HG03175 (cell line): ENCODE data around the gene CDC45.

Experiments used
- ATAC-seq: cut with Tn5 transposase; IDR thresholded peaks from one replicate; pipeline ENCODE4 v1.9.1; 2021; ENCODE audit warnings: mild to moderate bottlenecking, moderate library complexity; ENCODE audit not compliant: unreplicated experiment

CDC45 gene

DNA sequence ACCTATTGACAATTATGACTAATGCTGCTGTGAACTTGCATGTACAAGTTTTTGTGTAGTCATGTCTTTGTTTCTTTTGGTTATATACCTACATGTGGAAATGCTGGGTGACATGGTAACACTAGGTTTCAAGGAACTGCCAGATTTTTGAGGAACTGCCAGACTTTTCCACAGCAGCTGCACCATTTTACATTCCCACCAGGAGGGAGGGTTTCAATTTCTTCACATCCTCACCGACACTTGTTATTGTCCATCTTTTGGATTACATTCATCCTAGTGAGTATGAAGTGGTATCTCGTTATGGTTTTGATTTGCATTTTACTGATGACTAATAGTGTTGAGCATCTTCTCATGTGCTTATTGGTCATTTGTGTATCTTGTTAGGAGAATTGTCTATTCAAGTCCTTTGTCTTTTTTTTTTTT is 31.2 kb downstream of the CDC45 start:
- no peak for ATAC-seq

DNA sequence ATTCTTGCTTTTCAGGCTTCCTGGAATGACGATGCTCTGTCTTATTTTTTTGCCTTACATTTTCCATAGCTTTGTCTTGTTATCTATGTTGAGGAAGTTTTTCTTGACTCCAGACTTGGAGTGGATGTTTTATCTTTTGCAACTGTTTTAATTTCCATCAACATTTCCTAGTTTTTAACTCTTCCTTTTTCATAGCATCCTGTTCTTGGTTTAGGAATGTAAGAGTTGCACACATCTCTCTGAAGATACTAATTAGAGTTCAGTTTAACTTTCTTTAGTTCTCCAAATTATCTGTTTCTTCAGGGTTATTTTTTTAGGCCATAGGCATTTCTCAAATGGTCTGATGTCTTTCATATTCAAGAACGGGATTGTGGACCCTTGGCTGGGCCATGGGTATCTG is 34.1 kb downstream of the CDC45 start:
- ATAC-seq = no peak

DNA sequence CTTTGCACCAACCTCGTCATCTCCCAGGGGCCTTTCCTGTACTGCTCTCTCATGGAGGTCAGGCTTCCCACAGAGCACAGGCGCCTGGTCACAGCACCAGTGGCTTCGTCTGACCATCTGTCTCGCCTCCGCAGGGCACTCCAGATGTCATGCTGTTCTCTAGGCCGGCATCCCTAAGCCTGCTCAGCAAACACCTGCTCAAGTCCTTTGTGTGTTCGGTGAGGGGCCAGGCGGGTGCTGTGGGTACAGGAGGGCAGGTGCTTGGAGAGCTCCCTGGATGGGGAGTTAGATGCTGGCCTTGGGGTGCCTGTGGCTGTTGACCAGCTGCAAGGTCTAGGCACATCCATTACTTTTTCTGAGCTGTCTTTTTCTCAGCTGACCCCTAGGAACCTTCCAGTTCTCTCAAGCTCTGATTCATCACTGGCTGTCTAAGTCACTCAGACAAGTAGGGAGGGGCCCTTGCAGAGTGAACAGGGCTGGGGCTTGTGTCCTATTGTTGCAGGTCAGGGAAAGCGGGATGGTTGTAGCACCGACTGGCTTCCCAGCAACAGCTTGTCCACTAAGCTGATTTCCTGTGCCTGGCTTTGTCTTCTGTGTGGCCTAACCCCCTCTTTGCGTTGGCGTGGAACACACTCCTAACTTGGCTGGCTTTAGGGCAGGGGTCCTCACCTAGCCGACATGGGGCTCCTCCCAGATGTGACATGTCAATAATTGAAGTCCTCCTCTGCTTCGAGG is 35.3 kb downstream of the CDC45 start:
- ATAC-seq = no peak

DNA sequence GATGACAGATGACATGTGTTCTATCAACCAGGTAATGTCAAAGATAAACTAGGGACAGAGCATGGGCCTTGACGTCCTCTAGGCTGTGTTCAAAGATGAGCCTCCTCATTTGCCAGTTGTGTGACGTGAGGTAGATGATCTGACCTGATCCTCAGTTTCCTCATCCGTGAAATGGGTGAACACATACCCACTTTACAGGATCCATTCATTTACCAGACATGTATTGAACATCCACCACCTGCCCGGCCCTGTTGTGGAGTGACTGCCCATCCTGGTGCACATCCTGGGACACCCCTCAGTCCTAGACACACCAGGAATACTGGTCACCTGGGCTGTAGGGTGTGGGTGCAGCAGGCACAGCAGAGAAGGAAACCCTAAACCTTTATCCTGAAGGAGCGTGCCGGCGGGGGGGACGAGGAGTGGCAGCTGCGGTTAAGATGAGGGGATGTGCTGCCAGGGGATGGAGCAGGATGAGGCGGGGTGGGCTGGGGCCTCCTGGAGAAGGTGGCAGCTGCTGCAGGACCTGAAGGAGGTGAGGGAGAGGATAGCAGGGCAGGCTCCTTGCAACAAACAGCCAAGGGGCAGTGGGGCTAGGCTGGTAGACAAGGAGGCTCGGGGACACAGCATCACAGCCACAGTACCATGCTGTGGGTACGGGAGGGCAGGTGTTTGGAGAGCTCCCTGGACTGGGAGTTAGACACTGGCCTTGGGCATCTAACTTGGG is 36.1 kb downstream of the CDC45 start:
- ATAC-seq = no peak

DNA sequence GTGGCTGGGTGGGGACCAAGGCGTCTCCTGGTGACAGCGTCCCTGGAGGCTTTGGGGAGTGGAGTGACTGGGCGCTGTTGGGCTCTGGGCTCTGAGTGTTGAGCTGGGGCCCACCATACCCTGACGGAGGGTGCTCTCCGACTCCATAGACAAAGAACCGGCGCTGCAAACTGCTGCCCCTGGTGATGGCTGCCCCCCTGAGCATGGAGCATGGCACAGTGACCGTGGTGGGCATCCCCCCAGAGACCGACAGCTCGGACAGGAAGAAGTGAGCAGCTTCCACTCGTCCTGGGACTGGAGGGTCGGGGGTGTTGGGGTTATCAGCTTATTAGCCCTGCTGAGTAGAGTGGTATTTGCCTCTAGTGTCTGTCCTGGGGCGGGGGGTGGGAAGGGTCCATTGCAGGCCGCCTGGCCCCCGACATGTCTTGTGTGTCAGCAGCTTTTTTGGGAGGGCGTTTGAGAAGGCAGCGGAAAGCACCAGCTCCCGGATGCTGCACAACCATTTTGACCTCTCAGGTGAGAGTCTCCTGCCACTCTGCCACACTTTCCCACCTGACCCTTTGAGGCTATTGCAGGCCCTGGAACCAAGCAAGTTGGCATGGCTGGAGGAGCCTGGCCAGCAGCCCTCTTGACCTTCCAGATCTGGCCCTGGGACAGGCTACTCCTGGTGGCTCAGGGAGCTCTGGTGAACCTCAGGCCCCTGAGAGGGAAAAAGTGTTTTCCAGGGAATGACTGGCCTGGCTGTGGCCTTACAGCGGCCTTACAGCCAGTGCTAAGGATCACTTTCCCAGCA is 36.9 kb downstream of the CDC45 start:
- no peak for ATAC-seq

DNA sequence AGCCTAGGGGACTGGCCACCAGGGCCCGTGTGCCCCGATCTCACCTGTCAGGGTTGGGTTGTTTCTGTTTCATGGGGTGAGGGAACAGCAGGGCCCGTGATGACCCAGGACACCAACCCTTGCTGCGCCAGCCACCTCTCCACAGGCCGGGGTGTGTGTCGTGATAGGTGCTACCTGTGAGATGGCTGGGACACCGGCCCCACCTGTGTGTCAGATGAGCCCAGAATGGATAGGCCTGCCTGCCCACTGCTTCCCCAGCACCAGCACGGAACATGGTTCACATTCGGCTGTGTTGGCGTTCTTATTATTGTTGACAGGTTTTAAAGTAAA is 37.4 kb downstream of the CDC45 start:
- ATAC-seq = no peak

DNA sequence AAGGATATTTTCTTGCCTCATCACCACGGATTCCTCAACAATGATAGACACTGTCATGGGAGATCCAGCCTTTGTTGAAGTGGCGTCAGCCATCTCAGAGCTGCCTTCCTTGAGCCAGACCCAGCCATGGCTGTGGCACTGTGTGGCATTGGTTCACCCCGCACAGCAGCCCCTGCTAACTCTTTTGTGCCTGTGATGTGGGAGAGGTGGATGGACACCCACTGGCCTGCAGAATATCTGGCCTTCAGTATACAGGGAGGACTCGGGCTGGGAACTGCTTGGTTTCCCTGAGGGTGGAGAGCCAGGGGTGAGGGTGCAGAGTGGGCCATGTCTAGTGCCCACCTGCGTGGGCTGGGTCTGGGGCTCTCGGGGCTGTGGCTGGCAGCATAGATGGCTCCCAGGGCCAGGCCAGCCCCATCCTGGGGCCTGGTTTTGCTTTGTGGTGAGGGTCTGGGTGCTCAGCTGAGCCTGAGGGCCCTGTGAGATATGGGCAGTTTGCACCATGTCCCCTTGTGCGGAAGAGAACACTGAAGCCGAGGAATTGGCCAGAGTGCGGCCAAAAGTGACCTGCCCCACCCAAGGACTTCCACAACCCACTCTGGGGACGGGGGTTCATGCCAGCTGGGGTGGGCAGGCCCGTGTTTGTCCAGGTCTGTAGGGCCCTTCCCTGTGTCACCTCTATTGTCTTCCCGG is 38.3 kb downstream of the CDC45 start:
- ATAC-seq = no peak

DNA sequence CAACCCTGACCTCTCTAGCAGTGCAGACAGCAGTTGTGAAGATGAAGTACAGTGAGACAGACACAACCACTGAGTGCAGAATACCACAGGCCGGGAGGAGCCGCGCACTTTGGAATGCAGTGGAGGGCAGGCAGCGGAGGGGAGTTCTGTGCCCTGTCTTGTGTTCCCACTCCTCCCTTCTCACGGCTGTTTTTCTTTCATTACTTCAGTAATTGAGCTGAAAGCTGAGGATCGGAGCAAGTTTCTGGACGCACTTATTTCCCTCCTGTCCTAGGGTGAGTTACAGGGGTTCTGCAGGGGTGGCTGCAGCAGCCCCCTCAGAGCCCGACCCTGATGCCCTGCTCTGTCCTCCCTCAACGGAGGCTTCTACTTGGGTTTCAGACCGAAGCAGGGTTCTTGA is 38.9 kb downstream of the CDC45 start:
- ATAC-seq = no peak

DNA sequence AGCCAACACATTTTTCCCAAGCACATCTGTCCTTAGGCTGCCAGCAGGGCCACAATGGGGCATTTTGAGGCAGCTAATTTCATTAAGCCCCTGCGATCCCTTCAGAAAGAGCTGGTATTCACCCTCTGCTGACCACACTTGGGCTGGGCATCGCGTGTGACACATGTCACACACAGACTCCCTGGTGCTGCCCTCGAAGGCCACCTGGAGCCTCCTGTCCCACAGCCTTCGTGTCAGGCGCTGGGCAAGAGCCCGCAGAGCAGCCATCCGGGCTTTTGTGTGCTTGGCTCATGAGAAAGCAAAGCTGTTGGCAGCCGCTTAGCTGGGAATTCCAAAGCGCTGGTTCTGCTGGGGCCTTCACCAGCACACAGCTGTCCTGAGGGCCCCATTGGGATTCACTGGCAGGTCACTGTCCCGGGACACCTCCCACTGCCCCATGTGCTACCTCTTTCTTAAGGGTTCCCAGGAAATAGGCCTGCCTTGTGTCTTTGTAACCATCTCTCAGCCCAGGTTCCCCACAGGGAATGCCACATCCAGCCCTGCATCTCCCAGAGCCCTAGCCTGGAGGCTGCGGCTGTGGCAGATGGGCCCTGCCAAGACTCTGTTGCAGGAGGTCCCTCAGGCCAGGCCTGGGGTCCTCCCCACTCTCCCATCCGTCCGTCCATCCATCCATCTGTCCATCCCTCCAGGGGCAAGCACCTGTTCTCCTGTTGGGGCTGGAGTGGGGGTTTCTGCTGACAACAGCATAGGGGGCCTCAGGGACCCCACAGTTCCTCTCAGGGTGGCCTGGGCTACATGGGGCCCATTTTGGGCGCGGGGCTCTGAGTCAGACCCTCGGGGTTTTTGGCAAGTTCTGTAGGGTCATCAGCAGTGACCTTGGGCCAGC is 39.6 kb downstream of the CDC45 start:
- no peak for ATAC-seq

DNA sequence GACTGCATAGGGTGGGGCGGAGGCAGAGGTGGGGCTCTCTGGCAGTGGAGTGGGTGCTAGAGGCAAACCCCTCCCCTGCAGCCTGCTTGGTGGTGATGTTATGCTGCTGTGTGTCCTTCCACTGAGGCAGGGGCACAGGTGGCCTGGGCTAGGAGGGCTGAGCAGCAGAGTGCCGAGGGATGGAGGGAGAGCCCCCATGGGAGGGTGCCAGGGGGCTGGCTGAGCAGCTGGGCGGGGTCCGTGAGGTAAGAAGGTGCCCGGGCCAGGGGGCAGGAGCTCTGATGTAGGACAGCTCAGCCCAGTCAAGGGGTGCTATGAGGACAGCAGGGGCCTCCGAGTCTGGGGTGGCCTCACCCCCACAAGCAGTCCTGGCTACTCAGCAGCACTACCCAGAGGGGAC is 40.3 kb downstream of the CDC45 start:
- no peak for ATAC-seq

DNA sequence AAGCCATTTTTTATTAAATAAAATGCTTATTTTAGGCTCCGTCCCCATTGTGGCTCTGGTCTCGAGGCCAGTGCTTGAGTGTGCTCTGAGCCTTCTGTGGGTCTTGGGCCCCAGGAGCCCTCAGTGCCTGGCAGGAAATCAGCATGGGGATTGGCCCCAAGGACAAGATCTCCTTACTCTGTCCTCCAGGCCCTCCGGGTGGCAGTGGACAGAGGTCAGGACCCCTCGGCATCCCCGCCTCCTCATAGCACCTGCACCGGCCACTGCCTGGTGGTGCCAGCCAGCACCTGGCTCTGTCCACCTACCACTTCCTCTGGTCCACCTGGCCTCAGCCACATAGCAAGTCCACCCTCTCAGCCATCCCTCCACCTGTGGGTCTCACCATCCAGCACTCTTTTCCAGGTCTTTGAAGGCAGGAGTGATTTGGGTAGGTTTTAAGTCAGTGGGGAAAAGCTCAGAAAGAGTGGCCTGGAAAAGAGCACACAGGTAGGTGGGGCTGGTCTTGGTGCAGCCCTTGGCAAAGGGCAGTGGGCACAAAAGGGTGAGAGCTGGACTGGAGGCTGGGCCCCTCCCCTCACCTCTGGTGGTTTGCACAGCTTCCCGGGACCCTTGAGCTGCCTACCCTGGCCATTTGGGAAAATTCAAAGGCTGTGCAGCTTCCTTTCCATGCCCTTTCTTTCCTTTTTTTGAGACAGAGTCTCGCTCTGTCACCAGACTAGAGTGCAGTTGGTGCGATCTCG is 41.0 kb downstream of the CDC45 start:
- no peak for ATAC-seq

DNA sequence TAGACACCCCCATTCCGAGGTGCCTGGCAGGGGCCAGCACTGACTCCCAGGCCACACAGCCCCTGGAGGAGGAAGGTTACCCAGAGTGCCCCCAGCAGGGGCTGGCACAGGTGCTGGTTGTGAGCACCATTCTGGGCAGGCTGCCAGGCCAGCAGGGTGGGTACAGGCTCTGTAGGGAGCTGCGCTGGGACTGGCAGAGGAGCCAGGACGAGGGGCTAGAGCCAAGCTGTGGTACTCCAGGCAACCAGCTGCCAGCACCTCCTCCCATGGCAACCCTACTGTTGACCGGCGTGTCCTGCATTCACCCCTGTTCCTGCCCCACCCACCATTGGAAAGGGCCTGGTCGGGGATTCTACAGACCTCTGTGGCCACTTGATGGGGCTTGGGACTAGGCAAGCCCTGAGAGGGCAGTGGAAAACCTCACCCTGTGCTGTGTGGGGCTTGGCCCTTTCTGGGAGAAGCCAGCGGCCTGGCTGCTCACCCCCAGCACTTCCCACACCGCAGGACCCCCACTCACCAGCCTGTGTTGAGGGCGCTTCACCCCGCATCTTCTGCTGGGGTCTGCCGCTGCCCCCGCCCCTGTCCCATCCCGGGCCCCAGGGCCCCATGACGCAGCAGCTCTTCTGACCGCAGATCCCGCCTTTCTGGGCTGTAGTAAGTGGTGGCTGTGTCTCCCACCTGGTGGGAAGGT is 42.6 kb downstream of the CDC45 start:
- ATAC-seq = no peak

DNA sequence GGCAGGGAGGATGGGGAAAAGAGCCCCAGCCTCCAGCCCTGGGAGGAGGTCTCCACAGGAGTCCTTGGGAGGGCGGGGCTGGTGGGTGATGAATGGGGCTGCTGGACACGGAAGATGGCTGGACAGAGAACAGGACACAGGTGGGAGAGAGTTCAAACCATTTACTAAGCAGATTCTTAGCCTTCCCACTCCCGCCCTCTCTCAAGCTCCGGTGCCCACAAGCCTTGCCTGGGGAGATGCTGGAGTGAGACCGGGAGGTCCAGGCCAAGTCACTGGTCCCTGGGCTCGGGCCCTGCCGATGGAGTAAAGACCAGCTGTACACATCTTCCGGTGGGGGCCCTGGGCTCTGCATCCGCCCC is 43.1 kb downstream of the CDC45 start:
- ATAC-seq = no peak

DNA sequence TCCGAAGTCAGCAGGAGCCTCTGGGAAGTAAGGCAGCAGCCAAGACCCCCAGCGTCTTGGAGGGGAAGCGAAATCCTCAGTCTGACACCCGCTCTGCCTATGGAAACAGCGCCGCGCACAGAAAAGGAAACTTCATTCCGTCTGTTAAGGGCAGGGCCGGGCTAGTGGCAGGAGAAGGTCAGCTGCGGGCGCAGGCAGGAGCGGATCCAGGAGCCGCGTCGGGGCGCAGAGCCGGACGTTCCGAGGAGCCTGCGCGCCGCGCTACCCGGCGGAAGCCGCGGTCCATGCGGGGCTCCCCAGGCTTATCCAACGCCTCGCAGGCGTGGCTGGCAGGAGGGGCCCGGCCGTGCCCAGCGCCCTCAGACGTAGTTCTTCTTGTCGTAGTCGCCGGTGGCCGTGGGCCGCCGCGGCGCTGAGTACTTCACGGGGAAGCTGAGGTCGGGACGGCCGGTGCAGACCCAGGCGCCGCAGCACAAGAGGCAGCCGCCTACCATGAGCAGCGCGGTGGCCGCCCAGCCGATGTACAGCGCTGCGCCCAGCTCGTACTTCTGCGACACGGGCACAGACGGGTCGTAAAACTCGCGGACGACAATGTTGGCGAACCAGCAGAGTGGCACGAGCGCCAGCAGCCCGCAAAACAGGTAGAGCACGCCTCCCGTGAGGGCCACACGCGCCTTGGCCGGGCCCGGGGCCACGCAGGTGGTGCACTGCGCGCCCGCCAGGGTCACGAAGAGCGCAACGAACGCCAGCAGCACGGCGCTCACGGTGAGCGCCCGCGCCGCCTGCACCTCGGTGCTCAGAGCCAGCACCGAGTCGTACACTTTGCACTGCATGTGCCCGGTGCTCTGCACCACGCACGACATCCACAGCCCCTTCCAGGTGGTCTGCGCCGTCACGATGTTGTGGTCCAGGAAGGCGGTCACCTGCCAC is 43.8 kb downstream of the CDC45 start:
- ATAC-seq = no peak

DNA sequence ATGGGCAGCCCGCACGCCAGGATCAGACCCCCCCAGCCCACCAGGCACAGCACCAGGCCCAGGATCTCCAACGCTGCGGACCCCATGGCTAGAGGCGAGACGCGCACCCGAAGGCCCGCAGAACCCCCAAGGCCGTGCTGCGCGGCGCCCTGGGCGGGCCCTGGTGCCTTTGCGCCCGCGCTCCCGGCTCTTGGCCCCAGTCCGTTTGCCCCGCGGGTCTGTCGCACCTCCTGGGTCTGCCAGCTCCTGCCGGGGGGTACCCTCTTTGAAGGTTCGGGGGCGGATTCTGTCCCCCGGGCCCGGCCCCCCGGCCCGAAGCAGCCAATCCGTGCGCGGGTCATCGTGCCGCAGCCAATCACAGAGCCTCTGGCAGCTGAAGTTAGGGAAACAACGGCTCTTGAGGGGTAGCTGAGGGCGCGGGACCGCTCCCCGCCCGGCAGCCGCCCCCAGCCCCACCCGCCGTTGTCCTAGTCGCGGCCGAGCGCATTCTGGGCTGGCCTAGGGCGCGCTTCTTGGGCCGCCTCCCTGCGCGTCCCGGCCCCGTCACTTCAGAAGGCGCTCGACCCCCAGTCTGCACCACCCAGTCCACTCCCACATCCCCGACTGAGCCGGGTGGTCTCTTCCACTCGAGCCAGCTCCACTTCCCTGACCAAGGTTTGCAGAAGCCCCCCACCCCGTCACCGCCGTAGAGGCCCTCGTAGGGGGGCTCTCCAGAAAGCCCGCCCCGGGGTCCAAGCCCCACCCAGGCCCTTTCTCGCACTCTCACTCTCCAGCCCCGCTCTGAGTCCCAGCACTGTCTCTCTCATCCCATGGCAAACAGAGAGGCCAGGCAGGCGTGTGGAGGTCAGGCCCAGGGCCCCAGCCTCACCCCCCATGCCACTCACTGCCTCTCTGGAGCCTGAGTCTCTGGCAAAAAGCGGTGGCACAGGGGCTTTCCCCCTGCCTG is 44.7 kb downstream of the CDC45 start, which contains the start of gene CLDN5:
CLDN5 (minus strand) TSS at position 241 of the 946 bp plus-strand sequence; CDS start at position 86, 155 bp downstream.
- no peak for ATAC-seq

DNA sequence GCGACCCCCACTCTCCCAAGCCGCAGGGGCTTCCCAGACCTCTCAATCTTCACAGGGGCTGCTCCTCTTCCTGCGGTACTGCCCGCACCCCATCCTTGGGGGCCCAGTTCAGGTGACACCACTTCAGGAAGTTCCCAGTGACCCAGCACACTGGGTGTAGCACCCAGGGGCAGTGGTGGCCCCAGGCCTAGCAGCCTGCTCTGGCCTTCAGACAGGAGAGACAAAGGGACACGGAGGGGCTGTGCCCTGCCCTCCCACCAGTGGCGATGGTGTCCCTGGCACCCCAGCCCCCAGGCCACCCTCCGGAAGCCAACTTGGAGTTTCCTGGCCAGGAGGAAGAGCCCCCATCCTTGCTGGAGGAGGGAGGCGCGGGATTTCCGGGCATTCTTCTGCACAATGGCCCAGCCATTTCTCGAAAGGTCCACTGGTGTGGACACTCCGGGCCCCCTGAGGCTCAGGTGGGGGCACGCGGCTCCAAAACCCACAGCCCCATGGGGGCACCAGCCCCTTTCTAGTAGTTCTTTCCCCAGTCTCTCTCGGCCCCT is 45.5 kb downstream of the CDC45 start:
- no peak for ATAC-seq

DNA sequence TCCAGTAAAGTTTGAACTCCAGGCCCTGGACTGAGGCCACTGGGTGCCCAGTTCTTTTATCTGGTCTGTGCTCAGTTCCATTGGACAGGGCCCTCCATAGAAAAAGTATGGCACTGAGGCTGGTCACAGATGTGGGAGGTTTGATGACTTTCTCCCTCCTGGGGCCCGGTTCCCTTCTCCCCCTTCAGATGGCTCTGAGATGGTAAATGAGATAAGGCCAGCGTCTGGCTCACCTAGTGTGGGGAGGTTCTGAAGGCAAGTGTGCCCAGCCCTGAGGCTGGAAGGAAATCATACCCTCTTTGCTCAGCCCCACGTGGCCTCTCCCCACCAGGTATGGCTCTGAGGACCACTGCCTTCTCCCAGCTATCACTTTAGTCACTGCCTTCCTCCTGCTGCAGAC is 45.9 kb downstream of the CDC45 start:
- ATAC-seq = no peak
